Measurements from ENCODE around the gene ADCY1.
A peak's percentile ranks its signal among the peaks of the same experiment; 100 is the strongest.
"Not testable (repeated sequence)": the region's sequence is repeated elsewhere in the genome, so short reads cannot be mapped to it uniquely, and the experiment has no call there.

The ADCY1 gene

GRCh38 chr7:45768516-45769394 is 194.6 kb downstream of the ADCY1 start:
- peak; percentile 97 for DNase-seq

DNA sequence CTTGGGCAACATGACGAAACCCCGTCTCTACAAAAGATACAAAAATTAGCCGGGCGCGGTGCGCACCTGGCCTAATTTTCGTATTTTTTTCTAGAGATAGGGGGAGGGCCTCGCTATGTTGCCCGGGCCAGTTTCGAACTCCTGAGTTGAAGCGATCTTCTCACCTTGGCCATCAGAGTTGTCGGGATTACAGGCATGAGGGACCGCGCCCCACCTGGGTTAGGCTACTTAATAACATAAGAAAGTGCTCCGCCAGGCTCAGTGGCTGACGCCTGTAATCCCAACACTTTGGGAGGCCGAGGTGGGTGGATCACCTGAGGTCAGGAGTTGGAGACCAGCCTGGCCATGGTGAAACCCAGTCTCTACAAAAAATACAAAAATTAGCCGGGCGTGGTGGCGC is 195.5 kb downstream of the ADCY1 start:
- not testable (repeated sequence) for DNase-seq

Measured in CD4-positive, alpha-beta T cell treated with Interleukin-17A for 4 hours (primary cell).